Measurements from ENCODE around the gene MARCHF3. TPM values are rescaled to one million over a fixed set of nuclear protein-coding genes. Genes with fewer than 3 reads are reported as not detected.
"Not testable (repeated sequence)": the region's sequence is repeated elsewhere in the genome, so short reads cannot be mapped to it uniquely, and the experiment has no call there.

The MARCHF3 gene
- total RNA-seq, 1 donor from 2014 or later = 65.9 TPM

GRCh38 chr5:127011961-127012644 lies 18.3 kb downstream of the MARCHF3 start:
- DNase-seq = peak; percentile 47

DNA sequence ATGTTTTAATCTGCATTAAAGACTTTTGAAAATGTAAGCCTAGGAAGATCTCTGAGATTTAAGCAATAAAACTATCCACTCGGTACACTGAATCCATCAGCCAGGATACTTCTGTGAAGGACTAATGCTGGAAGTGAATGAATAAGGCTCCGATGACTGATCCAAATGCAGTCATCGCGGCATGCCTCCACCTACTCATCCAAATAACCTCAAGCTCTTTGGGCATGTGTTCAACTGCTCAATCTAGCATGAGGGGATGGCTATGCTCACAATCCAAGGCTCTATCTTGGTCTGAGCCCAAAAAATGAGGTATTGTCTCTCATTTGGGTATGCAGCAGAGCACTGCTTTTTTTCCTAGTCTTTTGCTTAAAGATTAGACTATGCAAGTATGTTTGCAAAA lies 19.2 kb downstream of the MARCHF3 start:
- peak; percentile 39 for DNase-seq

GRCh38 chr5:127010362-127010761 lies 20.0 kb downstream of the MARCHF3 start:
- DNase-seq = no peak

DNA sequence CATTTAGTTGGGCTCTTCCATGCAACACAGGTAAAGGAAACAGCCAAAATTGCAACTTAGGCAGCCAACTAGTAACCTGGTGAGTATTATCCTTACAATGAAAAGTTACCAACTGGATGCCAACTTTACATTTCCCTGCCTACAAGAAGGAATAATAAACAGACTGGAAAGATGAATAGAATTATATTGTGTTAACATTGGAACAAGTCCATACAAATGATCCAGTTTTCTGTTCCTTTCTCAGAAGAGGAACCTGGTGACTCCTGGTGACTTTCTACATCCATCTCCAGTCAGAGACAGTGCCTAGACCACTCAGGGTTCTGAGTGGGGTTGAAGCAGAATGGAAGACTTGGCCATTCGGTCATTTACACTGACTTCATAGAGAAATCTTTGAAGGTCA lies 20.6 kb downstream of the MARCHF3 start:
- DNase-seq = no peak

- DNase-seq = no peak
These were observed 21.9 kb downstream of the MARCHF3 start for GRCh38 chr5:127008300-127008975.

DNA sequence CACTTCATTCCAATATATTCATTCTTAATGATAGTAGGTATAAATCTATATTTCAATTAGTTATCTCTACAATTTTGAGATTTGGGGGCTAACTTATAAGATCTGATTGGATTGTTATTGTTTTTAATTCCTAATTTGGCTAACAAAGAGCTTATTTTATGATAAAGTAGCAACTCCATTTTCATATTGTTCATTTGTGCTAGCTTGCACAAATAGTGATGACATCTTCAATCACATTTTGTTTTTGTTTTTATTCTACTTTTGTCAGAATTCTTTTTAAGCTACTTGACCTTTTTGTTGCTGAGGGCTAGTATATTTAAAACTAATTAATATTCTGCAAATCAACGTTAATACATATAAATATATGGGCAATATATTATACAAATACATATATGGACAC lies 22.8 kb downstream of the MARCHF3 start:
- no peak for DNase-seq

DNA sequence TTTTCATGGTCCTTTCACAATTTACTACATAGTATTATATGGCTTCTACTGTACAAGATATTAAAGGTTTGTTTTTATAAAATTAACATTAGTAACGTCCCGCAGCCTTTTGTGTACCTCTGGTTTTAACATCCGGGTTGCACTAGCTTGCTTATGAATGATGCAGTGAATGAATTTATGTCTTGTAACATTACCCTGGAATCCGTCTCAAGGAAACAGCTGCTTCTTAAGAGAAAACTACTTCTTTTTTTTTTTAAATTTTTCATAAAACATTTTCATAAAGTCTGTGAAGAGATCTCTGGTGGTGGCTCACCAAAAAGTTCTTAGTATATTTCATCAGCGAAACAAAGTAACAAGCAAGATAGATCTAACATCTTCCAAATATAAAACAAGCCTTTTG lies 23.6 kb downstream of the MARCHF3 start:
- no peak for DNase-seq

DNA sequence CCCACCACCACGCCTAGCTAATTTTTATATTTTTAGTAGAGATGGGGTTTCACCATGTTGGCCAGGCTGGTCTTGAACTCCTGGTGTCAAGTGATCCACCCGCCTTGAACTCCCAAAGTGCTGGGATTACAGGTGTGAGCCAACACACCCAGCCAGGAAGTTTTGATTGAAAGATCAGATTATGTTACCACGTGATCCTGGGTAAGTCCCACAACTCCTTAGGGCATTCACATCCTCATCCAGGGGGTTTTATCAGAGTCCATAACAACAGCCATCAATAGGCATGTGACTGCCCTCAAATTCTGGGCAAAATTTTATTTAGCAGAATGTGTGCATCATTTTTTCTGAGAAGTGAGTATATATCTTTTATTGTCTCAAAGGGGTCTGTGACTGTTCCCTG lies 25.1 kb downstream of the MARCHF3 start:
- DNase-seq = not testable (repeated sequence)

DNA sequence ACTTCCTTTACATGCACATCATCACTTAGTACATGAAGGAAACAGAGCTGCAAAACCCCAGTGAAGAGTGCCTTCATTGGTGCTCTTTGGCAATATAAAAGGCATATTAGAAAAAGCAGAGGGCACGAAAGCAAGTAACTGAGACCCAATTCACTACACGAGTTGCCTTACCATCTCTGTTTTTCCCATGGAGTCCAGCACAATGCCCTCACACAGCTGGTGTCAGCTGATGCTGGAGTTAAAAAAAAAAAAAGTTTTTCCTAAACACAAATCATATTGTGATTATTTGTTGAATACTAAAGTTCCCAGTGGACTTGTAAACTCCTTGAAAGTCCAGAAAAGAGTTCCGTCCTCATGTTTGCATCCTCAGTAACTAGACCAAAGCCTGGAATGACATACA lies 25.6 kb downstream of the MARCHF3 start:
- DNase-seq = no peak

GRCh38 chr5:127003798-127004495 lies 26.4 kb downstream of the MARCHF3 start:
- DNase-seq = no peak

DNA sequence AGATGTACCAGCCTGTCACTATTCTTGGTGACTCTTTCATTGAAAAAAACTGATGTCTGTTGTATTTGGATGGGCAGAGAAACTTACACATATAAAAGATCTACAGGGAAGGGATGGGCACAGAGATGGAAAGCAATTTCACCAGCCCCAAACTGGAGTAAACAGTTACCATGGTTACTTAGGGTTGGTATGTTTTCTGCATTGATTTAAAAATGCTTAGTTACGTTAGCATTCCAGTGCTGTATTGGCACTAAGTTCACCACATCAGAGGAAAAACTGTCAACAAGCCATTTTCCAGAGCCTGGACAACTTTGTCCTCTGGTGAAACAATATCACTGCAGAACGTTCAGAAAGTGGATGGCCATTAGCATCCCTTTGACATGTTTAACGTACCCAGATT lies 28.0 kb downstream of the MARCHF3 start:
- peak; percentile 55 for DNase-seq

- DNase-seq = peak; percentile 71
These were observed 28.6 kb downstream of the MARCHF3 start for GRCh38 chr5:127001621-127002296.

GRCh38 chr5:126998895-126999570 lies 31.3 kb downstream of the MARCHF3 start:
- no peak for DNase-seq

DNA sequence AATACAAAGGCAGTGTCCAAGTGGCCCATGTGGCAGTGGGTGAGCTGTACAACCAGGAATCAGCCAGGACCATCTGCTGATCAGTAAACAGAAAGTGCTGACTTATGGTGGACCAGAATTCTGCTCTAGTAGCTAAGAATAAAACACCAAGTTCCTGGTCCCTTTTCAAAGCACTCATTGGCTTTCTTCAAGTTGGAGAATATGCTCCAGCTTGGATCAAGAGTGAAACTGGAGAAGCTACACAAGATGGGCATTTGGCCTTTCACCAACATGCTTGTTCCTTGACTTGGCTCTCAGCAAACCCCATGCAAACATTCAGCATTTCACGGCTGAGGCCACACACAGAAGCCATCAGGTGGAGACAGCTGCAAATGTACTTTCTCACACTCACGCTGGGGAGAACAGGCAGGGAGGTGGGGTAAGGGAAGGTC lies 32.1 kb downstream of the MARCHF3 start:
- DNase-seq = peak; percentile 25

GRCh38 chr5:126995689-126996088 lies 34.7 kb downstream of the MARCHF3 start:
- no peak for DNase-seq

DNA sequence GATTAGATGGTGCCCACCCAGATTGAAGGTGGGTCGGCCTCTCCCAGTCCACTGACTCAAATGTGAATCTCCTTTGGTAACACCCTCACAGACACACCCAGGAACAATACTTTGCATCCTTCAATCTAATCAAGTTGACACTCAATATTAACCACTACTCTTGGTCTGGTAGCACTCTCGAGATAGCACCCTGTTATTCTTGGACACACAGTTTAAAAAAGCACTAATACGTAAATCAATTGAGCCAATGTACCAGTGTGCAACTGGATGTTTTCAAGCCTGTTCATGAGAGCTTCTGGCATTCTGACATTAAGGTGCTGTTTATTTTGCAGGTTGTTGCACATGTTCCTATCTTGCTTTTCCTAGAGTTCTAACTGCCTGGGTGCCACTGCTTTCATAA lies 35.3 kb downstream of the MARCHF3 start:
- no peak for DNase-seq

DNA sequence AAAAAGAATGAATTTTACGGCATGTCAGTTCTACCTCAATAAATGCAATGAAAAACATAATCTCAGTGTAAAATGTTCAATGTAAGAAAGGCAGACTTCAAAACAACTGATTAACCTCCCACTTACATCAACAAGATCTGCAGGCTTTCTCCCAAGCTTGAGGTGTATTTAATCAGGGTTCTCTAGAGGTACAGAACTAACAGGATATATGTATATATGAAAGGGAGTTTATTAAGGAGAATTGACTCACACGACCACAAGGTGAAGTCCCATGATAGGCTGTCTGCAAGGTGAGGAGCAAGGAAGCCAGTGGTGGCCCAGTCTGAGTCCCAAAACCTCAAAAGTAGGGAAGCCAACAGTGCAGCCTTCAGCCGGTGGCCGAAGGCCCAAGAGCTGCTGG lies 35.9 kb downstream of the MARCHF3 start:
- DNase-seq = no peak

DNA sequence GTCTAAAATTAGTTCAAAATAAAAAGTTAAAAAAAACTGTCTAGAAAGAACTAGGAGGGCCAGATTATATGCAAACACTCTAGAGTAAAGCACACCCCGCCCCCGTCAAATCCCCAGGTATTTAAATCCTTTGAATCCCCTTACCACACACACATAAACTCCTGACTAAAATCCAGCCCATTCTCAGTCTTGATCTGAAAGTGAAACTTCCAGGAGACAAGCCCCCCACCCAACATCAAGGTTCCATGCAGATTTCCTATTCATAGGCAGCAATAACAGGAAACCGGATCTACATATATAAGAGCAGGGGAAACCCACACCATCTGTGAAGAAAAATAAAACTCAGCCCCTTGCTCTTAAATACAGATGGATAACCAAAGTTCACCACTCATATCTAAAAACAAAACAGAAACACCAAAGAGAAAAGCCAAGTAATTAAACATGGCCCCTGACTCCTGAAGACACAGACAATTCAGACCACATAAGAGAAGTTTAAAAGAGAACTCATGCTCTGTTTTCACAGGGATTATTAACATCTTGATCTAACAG lies 42.3 kb downstream of the MARCHF3 start:
- DNase-seq = peak; percentile 78

DNA sequence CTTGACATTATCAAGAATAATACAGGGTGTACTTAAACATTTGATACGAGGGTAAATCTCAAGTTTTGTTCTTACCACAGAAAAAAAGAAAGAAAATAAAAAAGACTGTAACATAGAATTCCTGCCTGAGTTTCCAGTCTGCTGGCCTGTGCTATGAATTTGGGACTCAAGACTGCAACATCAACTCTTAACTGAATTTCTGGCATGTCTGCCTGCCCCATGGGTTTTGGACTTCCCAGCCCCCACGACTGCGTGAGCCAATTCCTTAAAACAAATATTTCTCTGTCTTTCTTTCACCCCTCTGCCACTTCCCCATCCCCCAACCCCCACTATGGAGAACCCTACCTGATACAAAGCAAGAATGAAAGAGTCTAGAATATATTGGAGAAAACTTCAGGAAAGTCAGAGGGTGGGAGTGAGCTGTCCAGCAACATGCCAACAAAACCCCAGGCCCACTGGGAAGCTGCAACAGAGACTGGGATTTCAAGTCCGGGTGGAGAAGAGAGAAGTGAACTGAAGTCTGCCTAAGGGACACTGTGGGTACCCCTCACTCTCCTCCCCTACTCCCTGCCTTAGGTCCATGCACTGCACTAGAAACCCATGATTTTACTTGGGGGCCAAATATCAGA lies 43.0 kb downstream of the MARCHF3 start:
- no peak for DNase-seq

- no peak for DNase-seq
These were observed 45.7 kb downstream of the MARCHF3 start for GRCh38 chr5:126984632-126985031.

DNA sequence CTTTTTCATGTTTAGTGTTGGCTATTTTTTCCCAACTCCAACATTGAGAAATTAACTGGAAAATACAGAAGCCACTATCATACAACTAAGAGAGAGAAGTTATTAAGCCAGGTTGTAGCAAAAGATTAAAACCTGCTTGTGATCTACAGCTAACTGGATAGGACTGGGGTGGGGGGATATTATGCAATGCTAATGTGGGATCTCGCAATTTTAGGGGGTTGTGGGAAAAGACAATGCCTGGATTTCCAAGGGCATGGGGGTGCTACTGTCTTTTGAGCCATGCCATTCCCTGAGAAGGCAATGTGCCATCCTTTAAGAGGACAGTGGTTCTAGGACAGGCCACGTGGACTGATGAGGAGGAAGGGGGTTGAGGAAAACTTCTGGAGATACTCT lies 46.5 kb downstream of the MARCHF3 start:
- no peak for DNase-seq

All from dermis blood vessel endothelial cell (primary cell).